ENCODE measurements around the gene FASTKD1.

DNA sequence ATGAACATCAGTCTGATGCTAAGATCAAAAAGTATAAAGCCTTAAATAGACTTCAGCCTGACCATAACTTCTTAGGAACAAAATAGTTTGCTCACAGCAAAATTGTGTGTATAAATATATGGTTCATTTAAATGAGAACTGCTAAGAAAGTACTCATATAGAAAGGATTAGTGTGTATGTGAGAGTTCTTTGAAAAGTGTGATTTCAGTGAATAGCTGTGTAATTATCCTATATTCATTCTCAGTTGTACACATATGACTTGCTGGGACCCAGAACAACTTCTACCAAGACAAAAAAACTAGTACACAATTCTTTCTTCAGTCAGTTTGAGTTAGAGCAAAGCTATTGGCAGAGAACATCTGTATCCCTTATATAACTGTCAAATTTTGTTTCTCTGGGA, 87.2 kb downstream of the FASTKD1 start:
- no peak for TF ChIP-seq CTCF (IDR thresholded peaks at IDR 0.05)
- TF ChIP-seq POLR2A (IDR thresholded peaks at IDR 0.05; ENCODE audit: low read depth): no peak
- no peak for TF ChIP-seq POLR2AphosphoS5 (IDR thresholded peaks at IDR 0.05)
- no peak for TF ChIP-seq EP300 (IDR thresholded peaks at IDR 0.05)
